A673 (cell line): Measurements from ENCODE around the gene DYNLT2B. TPM values are rescaled to one million over a fixed set of nuclear protein-coding genes. Genes with fewer than 3 reads are reported as not detected.

Source experiments
- BruUV-seq: library from RNA; stranded (reverse); fragments of 400-500 nt; replicated peaks from 2 replicates; lab custom pipeline; 2021; lab: Mats Ljungman, UMichigan
- CTCF ChIA-PET: fragments of 300-600 bp; sonication (Branson Sonifier 250); formaldehyde crosslinking; loops from one replicate; lab custom pipeline; 2022; ENCODE audit warnings: antibody characterized with exemption; lab: Charles Lee
- POLR2A ChIA-PET: fragments of 300-600 bp; sonication (Branson Sonifier 250); formaldehyde crosslinking; loops from one replicate; lab custom pipeline; 2022; ENCODE audit warnings: antibody characterized with exemption; ENCODE audit not compliant: low non-redundant PET; lab: Charles Lee
- DNase-seq: peaks from one replicate; pipeline ENCODE4 v3.0.0-alpha.2; 2015; ENCODE audit warnings: low spot score
- H3K27ac ChIP-seq: fragments of 200-600 bp; sonication (generic); 2 replicates; pipeline ENCODE4 v1.5.1; 2016; ENCODE audit warnings: mixed run types, low read depth, mild to moderate bottlenecking, mixed read lengths, antibody characterized with exemption, low read length; ENCODE audit not compliant: poor library complexity, severe bottlenecking
- H3K27me3 ChIP-seq: fragments of 200-600 bp; sonication (generic); replicated peaks from 2 replicates; pipeline ENCODE4 v1.6.1; 2017; ENCODE audit warnings: mixed run types, low read depth, mild to moderate bottlenecking, mixed read lengths, antibody characterized with exemption, low read length; ENCODE audit not compliant: insufficient read depth, poor library complexity
- H3K36me3 ChIP-seq: fragments of 200-600 bp; sonication (generic); 2 replicates; pipeline ENCODE4 v1.6.1; 2016; ENCODE audit warnings: mixed run types, mild to moderate bottlenecking, mixed read lengths, antibody characterized with exemption, low read length; ENCODE audit not compliant: insufficient read depth, poor library complexity, severe bottlenecking
- H3K4me1 ChIP-seq: fragments of 200-600 bp; sonication (generic); 2 replicates; pipeline ENCODE4 v1.6.1; 2017; ENCODE audit warnings: mixed run types, mild to moderate bottlenecking, mixed read lengths, antibody characterized with exemption, low read length; ENCODE audit not compliant: insufficient read depth, poor library complexity, severe bottlenecking
- H3K4me3 ChIP-seq: fragments of 200-600 bp; sonication (generic); 2 replicates; pipeline ENCODE4 v1.5.1; 2016; ENCODE audit warnings: low read depth, mixed run types, mild to moderate bottlenecking, mixed read lengths, low read length; ENCODE audit not compliant: poor library complexity, severe bottlenecking
- H3K9me3 ChIP-seq: fragments of 200-600 bp; sonication (generic); 2 replicates; pipeline ENCODE4 v1.6.1; 2016; ENCODE audit warnings: mixed run types, low read depth, mild to moderate bottlenecking, mixed read lengths, antibody characterized with exemption, low read length; ENCODE audit not compliant: poor library complexity, severe bottlenecking
- CTCF ChIP-seq: fragments of 300-800, 200-600 bp; sonication (generic); conservative IDR thresholded peaks from 2 replicates; pipeline ENCODE4 v1.5.1; 2017; ENCODE audit warnings: low read depth, mild to moderate bottlenecking, antibody characterized with exemption, low read length, moderate library complexity, mixed read lengths
- EZH2 ChIP-seq: fragments of 200-600 bp; sonication (generic); IDR thresholded peaks from 2 replicates; pipeline ENCODE4 v1.6.1; 2017; ENCODE audit warnings: borderline replicate concordance, low read depth, mild to moderate bottlenecking, mixed read lengths, antibody characterized with exemption, low read length; ENCODE audit not compliant: poor library complexity, severe bottlenecking
- intact Hi-C: fragments of 100-400 bp; cut with micrococcal nuclease; formaldehyde crosslinking; loops from one replicate; pipeline ENCODE4 v1.10.0; 2022; ENCODE audit not compliant: unreplicated experiment
- total RNA-seq: library from RNA; stranded (reverse); gene quantifications from 2 replicates; pipeline ENCODE4 v1.2.3, GENCODE V29; 2021

DYNLT2B gene
- total RNA-seq, 1 experiment from 2014 or later = 24.6 TPM

DNA sequence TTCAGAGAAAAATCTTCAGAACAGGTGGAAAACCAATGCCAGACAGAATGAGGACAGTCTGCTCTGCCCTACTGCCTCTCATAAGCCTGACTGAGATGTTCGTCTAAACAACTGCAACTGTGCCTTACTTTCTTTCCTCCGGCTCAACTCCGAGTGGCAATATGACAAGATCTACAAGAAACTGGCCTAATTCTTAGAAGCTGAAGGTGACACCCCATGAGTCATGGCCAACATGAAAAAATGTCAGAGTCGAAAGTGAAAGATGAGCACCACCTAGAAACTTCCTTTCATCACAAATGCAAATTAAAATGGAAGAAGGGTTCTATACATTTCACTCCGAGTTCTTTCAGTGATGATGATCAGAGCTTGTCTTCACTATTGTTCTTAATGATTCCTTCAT lies 43.5 kb downstream of the DYNLT2B start:
- BruUV-seq = no TSS peak
- Histone ChIP-seq H3K36me3 (peaks cover 14% of the 10 kb centered on the region), H3K27ac (no peak overlapping the region)

DNA sequence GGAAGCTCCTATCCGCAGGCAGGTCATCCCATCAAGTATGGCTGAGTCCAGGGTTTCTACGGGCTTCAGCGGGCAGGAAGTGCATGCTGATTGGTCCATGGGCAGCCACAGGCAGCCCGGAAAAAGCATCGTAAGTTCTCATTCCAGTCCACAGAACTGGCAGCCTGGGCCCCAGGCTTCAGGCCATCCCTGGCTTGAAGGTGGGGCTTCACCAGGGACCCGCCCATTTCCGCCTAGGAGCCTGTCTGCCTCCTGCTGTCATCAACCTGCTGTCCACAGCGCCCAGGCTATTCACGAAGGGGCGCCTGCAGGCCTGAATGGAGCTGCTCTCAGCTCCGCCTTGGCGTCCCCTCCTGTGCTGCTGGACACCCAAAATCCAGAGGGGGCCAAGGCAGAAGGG lies 44.4 kb downstream of the DYNLT2B start:
- Histone ChIP-seq H3K9me3 (no peaks in the 10 kb centered on the region), H3K4me3 (no peak overlapping the region), H3K27me3 (no peaks in the 10 kb centered on the region), H3K4me1 (no peaks in the 10 kb centered on the region), H3K36me3 (peaks cover 14% of the 10 kb centered on the region), H3K27ac (no peak overlapping the region)
- no TSS peak for BruUV-seq
- intact Hi-C loops = no loop called here
- no peak for TF ChIP-seq EZH2
- no peak for DNase-seq
- ChIA-PET POLR2A (no interaction called here), CTCF (no interaction called here)

More for the DNA sequence above, 43.5 kb downstream of the DYNLT2B start:
- POLR2A ChIA-PET = no interaction called here
- CTCF ChIA-PET = no interaction called here
- peaks cover 6% of the 10 kb centered on the region for H3K4me1 ChIP-seq
- no peak overlapping the region for H3K4me3 ChIP-seq
- H3K27me3 ChIP-seq = no peaks in the 10 kb centered on the region
- intact Hi-C loops = no loop called here
- H3K9me3 ChIP-seq = no peaks in the 10 kb centered on the region
- TF ChIP-seq EZH2 = no peak
- no peak for TF ChIP-seq CTCF
- DNase-seq = no peak

- Histone ChIP-seq H3K4me3 (no peak overlapping the region), H3K27ac (no peak overlapping the region), H3K4me1 (peaks cover 8% of the 10 kb centered on the region), H3K9me3 (no peaks in the 10 kb centered on the region), H3K36me3 (peaks cover 16% of the 10 kb centered on the region), H3K27me3 (no peaks in the 10 kb centered on the region)
- BruUV-seq = no TSS peak
- DNase-seq = no peak
- intact Hi-C loops = no loop called here
- CTCF ChIA-PET = no interaction called here
- POLR2A ChIA-PET = no interaction called here
- TF ChIP-seq EZH2 (no peak), CTCF (no peak)
Observed at GRCh38 chr3:196272826-196273225, 45.2 kb downstream of the DYNLT2B start.

- DNase-seq = no peak
- Histone ChIP-seq H3K4me3 (no peak overlapping the region), H3K27ac (no peak overlapping the region), H3K4me1 (peaks cover 10% of the 10 kb centered on the region), H3K9me3 (no peaks in the 10 kb centered on the region), H3K36me3 (peaks cover 25% of the 10 kb centered on the region), H3K27me3 (no peaks in the 10 kb centered on the region)
- CTCF ChIA-PET = interaction anchor here (0.6 kb wide), 1 partner anchor 628 kb away, joined by 4 read pairs; no protein-coding TSS in a partner anchor
- BruUV-seq = no TSS peak
- intact Hi-C loops = no loop called here
- TF ChIP-seq EZH2 (no peak), CTCF (no peak)
- POLR2A ChIA-PET = no interaction called here
Observed at GRCh38 chr3:196270499-196270898, 47.5 kb downstream of the DYNLT2B start.
